Effector memory CD8-positive, alpha-beta T cell (primary cell): ENCODE results near the gene ATP1B1.

ENCODE experiments used
- ATAC-seq: fragments of 150-1000 bp; cut with Tn5 transposase; replicated peaks from 2 replicates; pipeline ENCODE4 v1.10.0; 2021; ENCODE audit warnings: mild to moderate bottlenecking, moderate library complexity
- DNase-seq, 3 experiments: peaks; one replicate each; pipeline ENCODE4 v3.0.0; 2021
- H3K27ac Mint-ChIP-seq, 2 donors: one replicate each; pipeline ENCODE4 v1.8.0; 2022; ENCODE audit warnings: mild to moderate bottlenecking in 2 of 2, mixed read lengths in 2 of 2, moderate library complexity in 2 of 2
- H3K27me3 Mint-ChIP-seq, 2 donors: one replicate each; pipeline ENCODE4 v1.8.0; 2022; ENCODE audit warnings: mixed read lengths in 2 of 2
- H3K36me3 Mint-ChIP-seq: one replicate; pipeline ENCODE4 v1.8.0; 2022; ENCODE audit warnings: mild to moderate bottlenecking, moderate library complexity, mixed read lengths; ENCODE audit not compliant: insufficient read depth
- H3K4me1 Mint-ChIP-seq, 2 donors: one replicate each; pipeline ENCODE4 v1.8.0; 2022; ENCODE audit warnings: low read depth in 2 of 2, mixed read lengths in 2 of 2
- H3K4me3 Mint-ChIP-seq, 2 donors: one replicate each; pipeline ENCODE4 v1.8.0; 2022; ENCODE audit warnings: mild to moderate bottlenecking in 2 of 2, mixed read lengths in 2 of 2, moderate library complexity in 2 of 2
- H3K9me3 Mint-ChIP-seq, 2 donors: one replicate each; pipeline ENCODE4 v1.8.0; 2022; ENCODE audit warnings: mixed read lengths in 2 of 2

The ATP1B1 gene

DNA sequence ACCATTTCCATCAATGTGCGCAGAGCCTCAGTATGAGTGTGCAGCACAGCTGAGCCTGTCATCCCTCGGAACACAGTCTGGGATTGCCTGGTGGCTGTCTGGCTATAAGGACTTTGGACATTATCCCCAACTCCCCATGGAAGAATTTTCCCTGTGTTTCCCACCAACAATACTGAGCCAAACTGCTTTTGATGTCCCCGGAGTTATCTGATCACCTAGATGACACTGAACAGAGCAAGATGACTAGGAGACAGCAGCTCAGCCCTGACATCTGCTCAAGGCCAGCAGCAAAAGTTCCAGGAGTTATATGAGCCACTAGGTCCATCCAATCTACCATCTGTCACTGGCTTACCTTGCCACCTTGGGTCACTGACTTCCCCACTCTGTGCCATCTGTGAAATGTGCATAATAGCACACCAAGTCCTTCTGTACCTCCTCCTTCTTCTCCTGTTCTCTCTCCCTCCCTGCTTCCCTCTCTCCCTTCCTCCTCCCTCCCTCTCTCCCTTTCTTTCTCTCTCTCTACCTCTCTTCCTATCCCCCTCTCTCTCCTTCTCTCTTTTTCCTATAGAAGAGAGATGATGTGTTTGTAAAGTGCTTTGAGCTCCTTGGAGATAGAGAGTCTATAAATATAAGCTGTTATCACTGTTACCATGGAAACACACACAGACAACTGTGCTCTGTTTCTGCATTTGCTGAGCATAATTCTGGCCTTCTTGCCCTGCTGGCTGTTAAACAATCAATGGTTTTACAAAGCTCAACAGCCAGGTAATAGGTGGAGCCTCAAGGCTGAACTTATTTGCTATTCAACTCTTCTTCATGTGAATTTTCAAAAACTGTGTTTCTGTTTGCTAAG is 19.7 kb upstream of the ATP1B1 start:
- H3K27me3 Mint-ChIP-seq, result peaks cover 0 to 5% of the 10 kb centered on the region in 2 donors
- ATAC-seq (peak; percentile 43), DNase-seq (no peak)
- H3K9me3 Mint-ChIP-seq, result no peaks in the 10 kb centered on the region
- peak overlapping the region in 1 of 2 donors; percentile 44 for H3K27ac Mint-ChIP-seq
- H3K36me3 Mint-ChIP-seq, result no peaks in the 10 kb centered on the region
- peaks cover 11 to 14% of the 10 kb centered on the region in 2 donors for H3K4me1 Mint-ChIP-seq
- no peak overlapping the region for H3K4me3 Mint-ChIP-seq

DNA sequence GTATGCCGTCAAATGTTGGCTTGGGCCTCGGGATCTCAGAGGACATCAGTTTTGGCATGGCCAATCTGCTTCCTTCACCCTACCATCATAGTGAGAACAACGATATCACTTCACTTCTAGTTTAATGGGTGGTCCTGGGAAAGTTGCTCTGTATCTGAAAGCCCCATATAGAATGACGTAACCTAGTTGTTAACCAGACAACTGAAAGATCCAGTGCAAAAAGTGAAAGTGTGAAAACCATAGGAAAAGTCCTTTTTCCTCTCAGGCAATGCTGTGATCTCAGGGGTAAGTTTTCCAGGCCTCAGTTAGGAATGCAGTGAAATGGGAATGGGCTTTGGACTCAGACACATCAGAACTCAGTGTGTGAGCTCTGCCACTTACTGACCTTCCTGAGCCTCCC is 18.6 kb upstream of the ATP1B1 start:
- Mint-ChIP-seq H3K27me3 (peaks cover 0 to 5% of the 10 kb centered on the region in 2 donors), H3K36me3 (no peaks in the 10 kb centered on the region), H3K9me3 (no peaks in the 10 kb centered on the region), H3K27ac (no peak overlapping the region), H3K4me3 (no peak overlapping the region), H3K4me1 (peaks cover 11 to 14% of the 10 kb centered on the region in 2 donors)
- DNase-seq (no peak), ATAC-seq (no peak)

DNA sequence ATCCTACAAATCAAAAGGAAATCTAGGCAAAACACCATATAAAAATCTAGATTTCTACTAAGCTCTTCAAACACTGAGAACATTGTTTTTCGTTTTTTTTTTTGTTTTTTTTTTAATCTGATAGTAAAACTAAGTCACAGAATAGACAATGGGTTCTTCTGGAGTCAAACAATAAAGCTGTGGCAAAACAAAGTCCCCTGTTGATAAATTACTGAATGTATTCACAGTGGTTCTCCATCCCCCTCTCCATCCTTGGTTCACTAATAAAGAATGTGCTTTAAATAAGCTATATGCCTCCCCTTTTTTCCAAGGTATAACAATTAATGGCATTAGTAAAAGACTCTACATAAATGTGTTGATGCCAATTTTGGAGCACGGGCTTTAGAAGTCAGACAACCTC is 16.7 kb upstream of the ATP1B1 start:
- ATAC-seq (no peak), DNase-seq (no peak)
- Mint-ChIP-seq H3K27ac (peak overlapping the region in 1 of 2 donors; percentile 56), H3K4me1 (peaks cover 11 to 14% of the 10 kb centered on the region in 2 donors), H3K36me3 (no peaks in the 10 kb centered on the region), H3K9me3 (no peaks in the 10 kb centered on the region), H3K4me3 (no peak overlapping the region), H3K27me3 (peaks cover 0 to 10% of the 10 kb centered on the region in 2 donors)

DNA sequence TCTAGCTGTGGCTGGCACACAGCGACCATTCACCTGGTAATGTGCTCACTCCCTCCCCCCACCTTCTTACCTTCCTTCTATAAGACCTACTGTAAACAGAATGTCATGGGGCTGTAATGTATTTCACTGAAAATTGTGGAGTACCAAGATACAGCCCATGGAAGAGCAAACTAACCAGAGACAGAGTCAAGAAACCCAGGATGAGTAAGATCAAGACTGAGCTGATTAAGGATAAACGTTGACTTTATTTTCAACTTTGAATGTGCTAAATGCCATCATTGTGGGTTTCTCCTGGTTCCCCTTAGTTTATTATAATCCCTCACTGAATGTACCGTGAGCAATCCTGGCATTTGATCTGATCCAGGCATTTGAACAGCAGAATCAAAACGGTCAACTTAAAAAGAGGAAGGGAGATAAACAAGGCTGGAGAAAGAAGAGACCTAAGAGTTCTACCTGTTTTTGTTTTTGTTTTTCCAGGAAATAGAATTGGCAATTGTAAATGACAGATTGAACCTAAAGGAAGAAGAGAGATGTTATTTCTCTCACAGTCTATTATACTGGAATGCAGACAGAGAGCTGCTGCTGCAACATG is 16.1 kb upstream of the ATP1B1 start:
- ATAC-seq (no peak), DNase-seq (no peak)
- Mint-ChIP-seq H3K27ac (peak overlapping the region in 1 of 2 donors; percentile 56), H3K27me3 (peaks cover 0 to 10% of the 10 kb centered on the region in 2 donors), H3K4me1 (peaks cover 11 to 14% of the 10 kb centered on the region in 2 donors), H3K9me3 (no peaks in the 10 kb centered on the region), H3K36me3 (no peaks in the 10 kb centered on the region), H3K4me3 (no peak overlapping the region)

DNA sequence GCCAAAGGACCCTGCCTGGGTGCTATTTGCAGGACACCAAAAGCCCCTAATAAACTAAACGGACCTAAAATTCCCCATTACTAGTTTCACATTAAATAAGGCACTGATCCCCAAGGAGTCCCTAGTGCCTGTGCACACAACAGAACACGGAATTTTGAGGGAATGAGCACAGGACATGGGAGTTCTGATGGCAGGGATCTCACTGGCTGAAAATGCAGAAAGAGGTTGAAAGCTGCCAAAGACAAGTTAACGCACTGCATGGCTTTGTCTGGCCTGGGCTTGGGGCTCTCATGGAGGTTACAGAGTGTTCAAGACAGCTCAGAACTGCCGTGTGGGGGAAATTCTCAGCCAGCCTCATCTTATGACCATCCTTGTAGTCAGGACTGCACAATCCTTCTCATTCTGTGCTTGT is 15.6 kb upstream of the ATP1B1 start:
- ATAC-seq (no peak), DNase-seq (no peak)
- Mint-ChIP-seq H3K27me3 (peaks cover 2 to 10% of the 10 kb centered on the region in 2 donors), H3K27ac (no peak overlapping the region), H3K9me3 (peaks cover 0 to 2% of the 10 kb centered on the region in 2 donors), H3K4me3 (no peak overlapping the region), H3K4me1 (peaks cover 11 to 14% of the 10 kb centered on the region in 2 donors), H3K36me3 (no peaks in the 10 kb centered on the region)

DNA sequence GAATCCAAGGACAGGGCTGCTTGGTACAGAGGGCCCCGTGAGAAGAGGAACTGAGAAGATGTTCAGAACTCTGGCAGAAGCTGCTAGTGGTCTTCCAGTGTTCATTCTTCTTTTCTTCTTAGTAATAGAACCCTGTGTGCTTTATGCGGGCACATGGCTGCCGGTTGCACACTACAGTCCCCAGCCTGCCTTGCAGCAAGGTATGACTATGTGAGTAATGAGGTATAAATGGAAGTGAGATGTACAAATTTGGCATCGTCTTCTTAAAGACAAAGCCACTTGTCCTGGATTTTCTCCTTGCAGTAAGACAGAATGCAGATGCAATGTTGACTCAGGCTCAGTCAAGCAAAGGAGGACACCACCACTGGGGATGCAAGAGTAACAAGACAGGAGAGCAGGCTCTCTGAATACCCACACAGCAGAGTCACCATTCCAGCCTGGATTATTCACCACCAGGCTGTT is 15.0 kb upstream of the ATP1B1 start:
- no peaks in the 10 kb centered on the region for H3K36me3 Mint-ChIP-seq
- ATAC-seq, result no peak
- peaks cover 10 to 14% of the 10 kb centered on the region in 2 donors for H3K4me1 Mint-ChIP-seq
- no peak overlapping the region for H3K27ac Mint-ChIP-seq
- peaks cover 5 to 10% of the 10 kb centered on the region in 2 donors for H3K27me3 Mint-ChIP-seq
- peaks cover 0 to 2% of the 10 kb centered on the region in 2 donors for H3K9me3 Mint-ChIP-seq
- H3K4me3 Mint-ChIP-seq, result no peak overlapping the region
- no peak for DNase-seq

DNA sequence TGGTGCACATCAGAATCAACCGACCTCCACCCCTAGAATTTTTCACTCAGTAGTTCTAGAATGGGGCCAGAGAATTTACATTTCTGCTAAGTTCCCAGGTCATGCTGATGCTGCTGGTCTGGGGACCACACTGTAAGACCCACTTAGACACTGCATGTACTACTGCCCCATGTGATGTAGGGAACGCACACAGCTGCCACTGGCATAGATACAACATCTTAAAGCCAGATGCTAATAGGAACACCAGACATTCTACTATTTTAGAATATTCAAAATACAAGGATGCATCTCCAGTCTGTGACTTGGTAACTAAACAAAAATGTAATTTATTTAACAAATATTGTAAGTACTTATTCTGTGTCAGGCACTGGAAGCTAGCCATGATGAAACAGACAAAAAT is 14.1 kb upstream of the ATP1B1 start:
- Mint-ChIP-seq H3K27ac (no peak overlapping the region), H3K9me3 (peaks cover 0 to 4% of the 10 kb centered on the region in 2 donors), H3K4me3 (no peak overlapping the region), H3K36me3 (no peaks in the 10 kb centered on the region), H3K4me1 (peaks cover 3 to 7% of the 10 kb centered on the region in 2 donors), H3K27me3 (peaks cover 5 to 10% of the 10 kb centered on the region in 2 donors)
- DNase-seq (no peak), ATAC-seq (no peak)

DNA sequence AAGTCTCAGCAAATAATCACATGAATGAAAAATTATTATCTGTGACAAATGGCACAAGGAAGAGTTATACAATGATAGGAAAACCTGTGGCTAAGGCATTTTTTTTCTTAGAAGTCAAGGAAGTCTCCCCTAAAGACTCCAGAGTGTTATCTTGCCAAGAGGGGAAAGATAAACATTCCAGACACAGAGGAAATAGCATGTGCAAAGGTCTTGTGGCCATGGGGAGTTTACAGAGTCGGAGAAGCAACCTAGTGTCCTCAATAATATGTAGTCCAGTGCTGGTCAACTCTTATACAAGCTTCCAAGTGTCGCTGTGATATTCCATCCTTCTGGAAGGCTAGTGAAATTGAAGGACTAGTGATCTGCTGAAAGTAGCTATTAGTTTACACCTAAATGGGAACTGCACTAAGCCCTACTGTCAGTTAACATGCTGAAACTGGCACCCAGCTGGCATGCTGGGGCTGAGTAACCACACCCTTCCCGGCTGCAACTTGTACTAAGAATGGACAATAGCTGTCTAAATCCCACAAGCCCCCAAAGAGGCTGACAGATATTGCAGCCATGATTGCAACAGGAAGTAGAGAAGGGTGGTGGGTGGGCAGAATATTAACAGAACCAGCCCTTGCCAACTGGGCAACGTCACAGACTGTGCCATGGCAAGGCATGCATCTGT is 11.5 kb upstream of the ATP1B1 start:
- Mint-ChIP-seq H3K4me3 (no peak overlapping the region), H3K4me1 (peaks cover 3% of the 10 kb centered on the region in 2 donors), H3K36me3 (no peaks in the 10 kb centered on the region), H3K27me3 (peaks cover 5 to 8% of the 10 kb centered on the region in 2 donors), H3K27ac (no peak overlapping the region), H3K9me3 (peaks cover 0 to 4% of the 10 kb centered on the region in 2 donors)
- ATAC-seq (no peak), DNase-seq (no peak)

DNA sequence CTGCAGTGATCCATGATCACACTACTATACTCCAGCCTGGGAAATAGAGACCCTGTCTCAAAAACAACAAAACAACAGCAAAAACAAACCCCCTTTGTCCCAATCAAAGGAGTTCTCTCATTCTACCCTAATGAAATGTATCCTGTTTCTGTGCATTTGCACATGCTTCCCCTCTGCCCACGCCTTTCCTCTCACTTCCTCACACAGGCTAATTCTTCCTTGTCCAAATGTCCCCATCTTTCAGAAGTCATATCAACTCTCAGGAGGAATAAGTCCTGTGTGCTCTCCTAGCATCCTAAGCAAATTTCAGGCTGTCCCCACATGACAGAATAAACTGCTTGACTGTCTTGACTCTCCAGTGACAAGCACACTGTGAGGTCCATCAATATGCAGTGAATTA is 8.1 kb upstream of the ATP1B1 start:
- Mint-ChIP-seq H3K27me3 (peaks cover 5% of the 10 kb centered on the region in 2 donors), H3K4me3 (no peak overlapping the region), H3K9me3 (peaks cover 0 to 4% of the 10 kb centered on the region in 2 donors), H3K36me3 (no peaks in the 10 kb centered on the region), H3K4me1 (no peaks in the 10 kb centered on the region), H3K27ac (no peak overlapping the region)
- DNase-seq (no peak), ATAC-seq (no peak)

DNA sequence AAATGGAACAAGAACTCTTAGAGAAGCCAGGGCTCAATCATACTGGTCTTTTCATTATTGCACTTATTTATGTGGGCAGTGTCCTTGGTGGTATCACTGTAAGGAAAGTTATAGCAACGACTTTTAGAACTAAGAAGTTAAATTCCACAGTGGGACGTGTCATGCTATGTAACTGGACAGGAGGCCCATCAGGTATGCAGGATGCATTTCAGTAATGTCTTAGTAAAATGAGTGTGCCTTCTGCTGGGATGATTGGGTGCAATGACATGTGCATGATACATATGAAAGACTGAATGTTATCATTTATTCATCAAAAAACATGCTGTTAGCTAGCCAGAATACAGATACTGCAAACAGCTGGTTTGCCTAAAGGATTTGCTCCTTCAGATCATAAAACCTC is 6.9 kb upstream of the ATP1B1 start:
- ATAC-seq, result no peak
- H3K27me3 Mint-ChIP-seq, result peaks cover 0 to 5% of the 10 kb centered on the region in 2 donors
- H3K27ac Mint-ChIP-seq, result no peak overlapping the region
- no peak overlapping the region for H3K4me3 Mint-ChIP-seq
- DNase-seq, result no peak
- H3K9me3 Mint-ChIP-seq, result peaks cover 0 to 4% of the 10 kb centered on the region in 2 donors
- peaks cover 0 to under 1% of the 10 kb centered on the region in 2 donors for H3K4me1 Mint-ChIP-seq
- H3K36me3 Mint-ChIP-seq, result no peaks in the 10 kb centered on the region

DNA sequence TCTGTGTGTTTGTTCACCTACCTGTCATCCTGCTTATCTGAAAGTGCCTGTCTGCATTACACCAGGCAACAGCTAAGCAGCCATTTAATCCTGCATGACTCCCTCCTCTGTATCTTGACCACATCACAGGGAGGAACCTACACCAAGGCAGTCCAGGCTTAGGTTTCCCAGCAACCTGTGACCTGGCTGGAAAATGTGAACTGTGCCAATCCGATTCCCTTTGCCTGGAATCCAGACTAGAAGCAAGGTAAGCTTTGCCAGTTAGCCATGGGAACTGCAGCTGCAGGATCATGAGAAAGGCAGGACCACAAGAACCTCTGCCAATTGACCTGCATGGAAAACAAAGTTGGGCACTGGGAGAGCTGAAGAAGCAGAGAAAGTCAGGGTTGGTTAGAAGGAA is 6.3 kb upstream of the ATP1B1 start:
- no peaks in the 10 kb centered on the region for H3K36me3 Mint-ChIP-seq
- H3K27ac Mint-ChIP-seq, result no peak overlapping the region
- peaks cover 0 to 4% of the 10 kb centered on the region in 2 donors for H3K9me3 Mint-ChIP-seq
- peaks cover 0 to 5% of the 10 kb centered on the region in 2 donors for H3K27me3 Mint-ChIP-seq
- DNase-seq (no peak), ATAC-seq (no peak)
- H3K4me3 Mint-ChIP-seq, result no peak overlapping the region
- peaks cover 4 to 7% of the 10 kb centered on the region in 2 donors for H3K4me1 Mint-ChIP-seq

DNA sequence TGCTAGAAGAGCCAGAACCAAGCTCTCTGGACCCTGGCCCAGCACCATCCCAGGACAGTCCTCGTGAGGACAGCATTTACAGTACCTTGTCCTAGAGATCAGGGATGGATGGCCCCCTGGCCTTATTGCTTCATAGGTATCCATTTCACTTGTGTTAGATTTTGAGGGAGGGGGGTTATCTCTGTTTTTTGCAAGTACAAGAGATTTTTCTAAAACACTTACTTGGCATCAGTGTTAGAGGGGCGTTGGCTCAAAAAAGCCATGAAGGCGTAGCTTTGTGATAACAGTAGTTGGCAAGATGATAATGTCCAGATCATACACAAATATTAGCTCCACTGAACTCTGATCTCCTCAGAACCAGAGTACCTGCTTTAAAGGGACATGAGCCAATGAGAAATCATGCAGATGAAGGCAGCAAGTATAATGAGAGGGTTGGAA is 5.8 kb upstream of the ATP1B1 start:
- H3K4me1 Mint-ChIP-seq, result peaks cover 7% of the 10 kb centered on the region in 2 donors
- DNase-seq (no peak), ATAC-seq (no peak)
- H3K36me3 Mint-ChIP-seq, result no peaks in the 10 kb centered on the region
- H3K27ac Mint-ChIP-seq, result no peak overlapping the region
- H3K4me3 Mint-ChIP-seq, result no peak overlapping the region
- H3K27me3 Mint-ChIP-seq, result peaks cover 0 to 5% of the 10 kb centered on the region in 2 donors
- H3K9me3 Mint-ChIP-seq, result peaks cover 0 to 4% of the 10 kb centered on the region in 2 donors

DNA sequence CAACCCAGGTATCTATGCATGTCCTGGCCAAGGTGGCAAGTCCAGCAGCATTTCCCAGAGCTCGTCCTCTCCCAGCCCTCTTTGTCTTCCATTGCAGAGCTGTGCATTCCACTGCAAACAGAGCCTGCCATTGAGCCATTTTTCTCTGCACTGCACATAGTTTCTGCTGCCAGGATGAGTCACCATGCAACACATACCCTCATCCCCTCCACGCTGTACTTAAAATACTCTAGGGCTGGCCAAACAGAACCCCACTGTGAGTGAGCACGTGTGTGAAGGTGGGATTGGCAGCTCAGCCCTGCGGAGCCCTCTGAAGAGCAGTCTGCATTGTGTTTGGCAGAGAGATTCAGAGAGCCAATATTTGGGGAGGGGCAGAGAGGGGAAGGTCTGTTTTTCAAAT is 3.9 kb upstream of the ATP1B1 start:
- H3K27ac Mint-ChIP-seq, result no peak overlapping the region
- ATAC-seq, result no peak

More for the DNA sequence above, 3.9 kb upstream of the ATP1B1 start:
- H3K4me3 Mint-ChIP-seq, result no peak overlapping the region
- no peaks in the 10 kb centered on the region for H3K36me3 Mint-ChIP-seq
- no peaks in the 10 kb centered on the region for H3K27me3 Mint-ChIP-seq
- peaks cover 13% of the 10 kb centered on the region in 2 donors for H3K4me1 Mint-ChIP-seq
- DNase-seq, result no peak
- H3K9me3 Mint-ChIP-seq, result no peaks in the 10 kb centered on the region
